ENCODE results near the gene LSAMP.

Gene LSAMP

GRCh38 chr3:115996420-115997108 lies 448.7 kb downstream of the LSAMP start:
- ATAC-seq (no peak), DNase-seq (ENCODE audit: low spot score in 2 of 2) (no peak)
- no peaks in the 10 kb centered on the region for H3K36me3 Mint-ChIP-seq
- no peak overlapping the region for H3K4me3 Mint-ChIP-seq
- H3K27ac Mint-ChIP-seq: no peak overlapping the region
- no peaks in the 10 kb centered on the region for H3K4me1 Mint-ChIP-seq
- no peaks in the 10 kb centered on the region for H3K9me3 Mint-ChIP-seq

- Mint-ChIP-seq H3K27ac (no peak overlapping the region), H3K9me3 (no peaks in the 10 kb centered on the region), H3K4me1 (no peaks in the 10 kb centered on the region), H3K36me3 (no peaks in the 10 kb centered on the region), H3K4me3 (no peak overlapping the region)
- DNase-seq (ENCODE audit: low spot score in 2 of 2) (no peak), ATAC-seq (no peak)
Observed at GRCh38 chr3:115990669-115991068, 454.6 kb downstream of the LSAMP start.

DNA sequence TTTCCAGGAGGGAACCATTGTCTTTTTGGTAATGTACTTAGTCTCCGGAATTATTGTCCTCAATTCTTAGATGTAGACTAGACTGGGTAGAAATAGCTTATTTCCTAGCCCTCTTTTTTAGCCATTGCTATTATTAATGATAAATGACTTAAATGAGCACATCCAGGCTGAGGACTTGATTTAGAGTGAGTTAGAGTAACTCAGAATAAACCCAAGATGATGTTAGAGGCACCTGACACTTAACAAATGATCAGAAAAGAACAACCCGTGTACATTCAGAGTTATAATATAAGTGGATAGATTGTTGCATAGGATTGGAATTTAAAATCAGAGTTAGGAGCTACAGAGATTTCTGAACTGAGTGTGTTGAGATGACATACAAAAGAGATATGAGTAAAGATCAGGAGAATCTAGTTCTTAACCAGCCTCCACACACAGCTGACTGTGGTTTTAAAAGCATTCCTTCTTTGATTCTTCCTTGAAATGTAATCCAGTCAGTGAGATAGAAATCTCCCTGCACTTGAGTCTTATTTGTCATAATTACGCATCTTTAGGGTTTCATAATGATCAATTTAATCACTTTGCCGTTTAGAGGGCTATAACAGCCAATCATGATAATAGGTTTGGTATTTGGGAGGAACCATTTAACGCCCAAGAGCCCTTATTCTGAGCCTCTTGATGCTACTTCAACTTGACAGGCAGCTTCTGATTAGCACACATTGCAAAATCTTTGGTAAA lies 455.4 kb downstream of the LSAMP start:
- no peak overlapping the region for H3K27ac Mint-ChIP-seq
- DNase-seq (ENCODE audit: low spot score in 2 of 2) (no peak), ATAC-seq (no peak)
- no peaks in the 10 kb centered on the region for H3K4me1 Mint-ChIP-seq
- H3K4me3 Mint-ChIP-seq: no peak overlapping the region
- H3K36me3 Mint-ChIP-seq: no peaks in the 10 kb centered on the region
- H3K9me3 Mint-ChIP-seq: no peaks in the 10 kb centered on the region

- no peaks in the 10 kb centered on the region for H3K36me3 Mint-ChIP-seq
- no peaks in the 10 kb centered on the region for H3K4me1 Mint-ChIP-seq
- H3K4me3 Mint-ChIP-seq: no peak overlapping the region
- no peak overlapping the region for H3K27ac Mint-ChIP-seq
- ATAC-seq (no peak), DNase-seq (ENCODE audit: low spot score in 2 of 2) (no peak)
- peaks cover 10% of the 10 kb centered on the region for H3K9me3 Mint-ChIP-seq
Observed at GRCh38 chr3:115986555-115987207, 458.6 kb downstream of the LSAMP start.

- no peak for ATAC-seq
- Mint-ChIP-seq H3K27ac (no peak overlapping the region), H3K36me3 (no peaks in the 10 kb centered on the region), H3K4me1 (no peaks in the 10 kb centered on the region), H3K9me3 (peaks cover 17% of the 10 kb centered on the region), H3K4me3 (no peak overlapping the region)
- DNase-seq (ENCODE audit: low spot score in 2 of 2): no peak
Observed at GRCh38 chr3:115982629-115983028, 462.7 kb downstream of the LSAMP start.

DNA sequence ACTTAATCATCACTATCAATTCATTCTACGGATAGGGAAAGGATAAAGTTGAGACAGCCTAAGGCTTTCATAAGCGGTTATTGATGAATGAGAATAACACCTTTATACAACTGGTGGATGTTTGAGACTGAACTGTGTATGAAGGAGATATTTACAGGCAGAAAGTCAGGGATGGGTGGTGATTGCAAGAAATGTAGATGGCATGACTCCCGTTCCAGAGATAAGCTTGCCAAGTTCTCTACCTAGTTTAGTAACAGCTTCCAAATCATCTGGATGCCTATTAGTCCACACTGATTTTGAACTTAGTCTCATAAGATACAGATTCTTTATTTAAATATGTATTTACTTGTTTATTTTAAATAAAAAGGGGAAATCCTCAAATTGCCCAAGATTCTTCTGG lies 463.2 kb downstream of the LSAMP start:
- Mint-ChIP-seq H3K4me1 (no peaks in the 10 kb centered on the region), H3K9me3 (peaks cover 17% of the 10 kb centered on the region), H3K27ac (no peak overlapping the region), H3K36me3 (no peaks in the 10 kb centered on the region), H3K4me3 (no peak overlapping the region)
- DNase-seq (ENCODE audit: low spot score in 2 of 2) (no peak), ATAC-seq (no peak)

- Mint-ChIP-seq H3K4me3 (no peak overlapping the region), H3K36me3 (no peaks in the 10 kb centered on the region), H3K4me1 (no peaks in the 10 kb centered on the region), H3K27ac (no peak overlapping the region), H3K9me3 (peaks cover 17% of the 10 kb centered on the region)
- ATAC-seq (no peak), DNase-seq (ENCODE audit: low spot score in 2 of 2) (no peak)
Observed at GRCh38 chr3:115980709-115981108, 464.6 kb downstream of the LSAMP start.

DNA sequence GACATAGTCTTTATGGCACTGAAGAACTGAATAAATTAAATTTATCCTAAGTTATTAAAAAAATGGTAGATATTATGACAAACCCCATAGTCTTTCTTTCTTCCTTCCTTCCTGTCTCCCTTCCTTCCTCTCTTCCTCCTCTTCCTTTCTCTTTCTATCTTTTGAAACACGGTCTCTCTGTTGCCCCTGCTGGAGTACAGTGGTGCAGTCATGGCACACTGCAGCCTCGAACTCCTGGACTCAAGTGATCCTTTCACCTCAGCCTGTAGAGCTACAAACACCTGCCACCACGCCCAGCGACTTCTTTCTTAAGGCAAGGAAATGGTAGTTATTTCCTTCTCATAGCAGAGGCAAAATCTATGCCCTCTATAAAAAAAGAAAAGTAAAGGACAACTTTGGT lies 467.4 kb downstream of the LSAMP start:
- no peak for ATAC-seq
- Mint-ChIP-seq H3K4me1 (no peaks in the 10 kb centered on the region), H3K27ac (no peak overlapping the region), H3K9me3 (peaks cover 11% of the 10 kb centered on the region), H3K4me3 (no peak overlapping the region), H3K36me3 (no peaks in the 10 kb centered on the region)
- no peak for DNase-seq (ENCODE audit: low spot score in 2 of 2)

GRCh38 chr3:115975796-115976195 lies 469.5 kb downstream of the LSAMP start:
- Mint-ChIP-seq H3K9me3 (peaks cover 7% of the 10 kb centered on the region), H3K4me1 (no peaks in the 10 kb centered on the region), H3K36me3 (no peaks in the 10 kb centered on the region), H3K27ac (no peak overlapping the region), H3K4me3 (no peak overlapping the region)
- DNase-seq (ENCODE audit: low spot score in 2 of 2) (no peak), ATAC-seq (no peak)

GRCh38 chr3:115975353-115975752 lies 469.9 kb downstream of the LSAMP start:
- Mint-ChIP-seq H3K9me3 (peaks cover 7% of the 10 kb centered on the region), H3K4me3 (no peak overlapping the region), H3K4me1 (no peaks in the 10 kb centered on the region), H3K36me3 (no peaks in the 10 kb centered on the region), H3K27ac (no peak overlapping the region)
- DNase-seq (ENCODE audit: low spot score in 2 of 2) (no peak), ATAC-seq (no peak)

GRCh38 chr3:115974940-115975339 lies 470.3 kb downstream of the LSAMP start:
- peaks cover 7% of the 10 kb centered on the region for H3K9me3 Mint-ChIP-seq
- H3K27ac Mint-ChIP-seq: no peak overlapping the region
- H3K36me3 Mint-ChIP-seq: no peaks in the 10 kb centered on the region
- DNase-seq (ENCODE audit: low spot score in 2 of 2): no peak
- no peak for ATAC-seq
- no peak overlapping the region for H3K4me3 Mint-ChIP-seq
- no peaks in the 10 kb centered on the region for H3K4me1 Mint-ChIP-seq

DNA sequence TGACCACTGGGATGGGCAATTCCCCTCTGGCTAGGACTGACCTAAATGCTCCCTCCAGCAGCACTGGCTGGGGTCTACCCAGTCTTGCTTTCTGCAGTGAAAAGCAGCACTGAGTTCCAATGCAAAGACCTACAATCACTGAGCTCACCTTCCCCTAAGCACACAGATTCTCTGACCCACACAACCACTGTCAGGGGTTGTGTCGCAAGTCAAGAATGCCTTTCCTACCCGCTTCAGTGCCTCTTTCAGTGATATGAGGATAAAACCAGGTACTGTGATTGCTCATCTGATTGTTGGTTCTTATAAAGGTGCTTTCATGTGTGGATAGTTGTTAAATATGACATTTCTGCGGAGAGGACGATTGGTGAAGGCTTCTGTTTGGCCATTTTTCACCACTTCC lies 476.4 kb downstream of the LSAMP start:
- no peak overlapping the region for H3K27ac Mint-ChIP-seq
- no peak for DNase-seq (ENCODE audit: low spot score in 2 of 2)
- no peaks in the 10 kb centered on the region for H3K4me1 Mint-ChIP-seq
- no peak for ATAC-seq
- H3K4me3 Mint-ChIP-seq: no peak overlapping the region
- H3K36me3 Mint-ChIP-seq: no peaks in the 10 kb centered on the region
- peaks cover 4% of the 10 kb centered on the region for H3K9me3 Mint-ChIP-seq

DNA sequence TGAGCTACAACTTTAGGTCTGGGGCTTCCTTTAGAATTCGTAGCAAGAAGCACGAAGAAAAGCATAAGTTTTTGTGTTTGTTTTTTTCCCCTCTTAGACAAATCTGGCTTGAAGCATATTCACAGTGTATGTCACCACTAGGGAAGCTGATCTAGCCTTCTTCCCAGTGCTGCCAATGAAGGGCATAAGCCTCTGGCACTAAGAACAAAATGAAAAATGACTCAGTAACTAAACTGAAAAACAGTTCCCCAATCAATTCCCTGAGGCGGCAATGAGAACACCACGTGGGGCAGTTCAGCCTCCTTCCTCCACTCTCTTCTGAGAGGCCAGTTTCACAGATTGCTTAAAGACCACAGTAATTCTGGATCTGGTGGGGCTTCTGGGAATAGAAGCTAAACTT lies 483.9 kb downstream of the LSAMP start:
- no peak overlapping the region for H3K27ac Mint-ChIP-seq
- H3K4me3 Mint-ChIP-seq: no peak overlapping the region
- no peaks in the 10 kb centered on the region for H3K36me3 Mint-ChIP-seq
- no peaks in the 10 kb centered on the region for H3K9me3 Mint-ChIP-seq
- H3K4me1 Mint-ChIP-seq: no peaks in the 10 kb centered on the region
- ATAC-seq (no peak), DNase-seq (ENCODE audit: low spot score in 2 of 2) (no peak)

DNA sequence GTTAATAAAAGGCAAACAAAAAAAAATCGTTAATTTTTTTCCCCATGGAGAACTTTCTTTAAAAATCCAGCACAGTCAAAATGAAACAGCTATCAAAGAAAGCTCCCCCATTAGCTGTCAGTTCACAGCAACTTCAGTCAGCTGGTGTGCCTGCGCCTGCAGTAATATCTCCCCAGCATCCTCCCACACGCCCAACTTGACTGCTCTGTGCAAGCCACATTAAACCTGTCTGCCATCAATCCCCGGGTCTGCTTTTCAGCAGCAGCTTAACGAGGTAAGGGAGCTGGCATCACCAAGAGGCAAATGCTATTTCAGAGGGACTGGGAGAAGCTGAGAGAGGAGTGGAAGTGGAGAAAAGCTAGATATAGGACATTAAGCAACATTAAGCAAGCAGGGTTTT lies 484.5 kb downstream of the LSAMP start:
- no peaks in the 10 kb centered on the region for H3K36me3 Mint-ChIP-seq
- H3K27ac Mint-ChIP-seq: no peak overlapping the region
- no peak for ATAC-seq
- DNase-seq (ENCODE audit: low spot score in 2 of 2): no peak
- no peaks in the 10 kb centered on the region for H3K4me1 Mint-ChIP-seq
- H3K9me3 Mint-ChIP-seq: no peaks in the 10 kb centered on the region
- H3K4me3 Mint-ChIP-seq: no peak overlapping the region

DNA sequence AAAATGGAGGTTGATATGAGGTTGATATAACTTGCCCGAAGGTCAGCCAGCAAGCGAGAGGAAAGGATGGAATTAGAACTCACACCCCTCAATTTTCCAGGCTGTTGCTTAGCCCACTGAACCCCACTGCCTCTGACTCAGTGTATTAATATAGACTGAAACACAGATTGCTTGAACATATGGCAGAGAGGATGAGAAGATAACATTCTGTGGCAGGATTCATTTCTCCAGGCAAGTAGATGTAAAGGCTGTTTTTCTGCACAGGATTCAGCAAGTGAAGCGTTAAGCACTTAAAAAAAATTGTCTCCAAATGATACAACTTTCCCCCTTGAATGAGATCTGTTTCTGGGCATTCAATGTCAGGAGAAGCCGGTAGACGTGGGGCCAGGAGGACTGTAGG lies 486.8 kb downstream of the LSAMP start:
- no peaks in the 10 kb centered on the region for H3K36me3 Mint-ChIP-seq
- DNase-seq (ENCODE audit: low spot score in 2 of 2) (no peak), ATAC-seq (no peak)
- peaks cover 2% of the 10 kb centered on the region for H3K9me3 Mint-ChIP-seq
- H3K27ac Mint-ChIP-seq: no peak overlapping the region
- H3K4me3 Mint-ChIP-seq: no peak overlapping the region
- H3K4me1 Mint-ChIP-seq: no peaks in the 10 kb centered on the region

- H3K27ac Mint-ChIP-seq: no peak overlapping the region
- DNase-seq (ENCODE audit: low spot score in 2 of 2): no peak
- ATAC-seq: no peak
- peaks cover 3% of the 10 kb centered on the region for H3K9me3 Mint-ChIP-seq
- H3K36me3 Mint-ChIP-seq: no peaks in the 10 kb centered on the region
- H3K4me1 Mint-ChIP-seq: no peaks in the 10 kb centered on the region
- no peak overlapping the region for H3K4me3 Mint-ChIP-seq
Observed at GRCh38 chr3:115947325-115947724, 498.0 kb downstream of the LSAMP start.
